ENCODE measurements around the gene DEGS2.
"Not testable (repeated sequence)": the region's sequence is repeated elsewhere in the genome, so short reads cannot be mapped to it uniquely, and the experiment has no call there.

DEGS2 gene
- 0.06 to 0.13 reads per million in 2 experiments for total RNA-seq

- DNase-seq (ENCODE audit: low read depth): peak; percentile 55
Observed at GRCh38 chr14:100159094-100159864, at the start of gene DEGS2. TSS of gene DEGS2 (minus strand) at chr14:100159645. CDS start at chr14:100159587, 58 bp downstream.

- DNase-seq (ENCODE audit: low read depth): not testable (repeated sequence)
Observed at GRCh38 chr14:100208136-100208535, 48.7 kb upstream of the DEGS2 start.

- DNase-seq (ENCODE audit: low read depth): not testable (repeated sequence)
Observed at GRCh38 chr14:100207588-100207987, 48.1 kb upstream of the DEGS2 start.

GRCh38 chr14:100204835-100205167 lies 45.4 kb upstream of the DEGS2 start:
- DNase-seq (ENCODE audit: low read depth): not testable (repeated sequence)

- no peak for DNase-seq (ENCODE audit: low read depth)
Observed at GRCh38 chr14:100203962-100204834, 44.8 kb upstream of the DEGS2 start.

- no peak for DNase-seq (ENCODE audit: low read depth)
Observed at GRCh38 chr14:100203146-100203545, 43.7 kb upstream of the DEGS2 start.

- DNase-seq (ENCODE audit: low read depth): no peak
Observed at GRCh38 chr14:100202712-100203111, 43.3 kb upstream of the DEGS2 start.

GRCh38 chr14:100201701-100202100 lies 42.3 kb upstream of the DEGS2 start:
- DNase-seq (ENCODE audit: low read depth): no peak

- DNase-seq (ENCODE audit: low read depth): no peak
Observed at GRCh38 chr14:100200311-100200710, 40.9 kb upstream of the DEGS2 start.

- no peak for DNase-seq (ENCODE audit: low read depth)
Observed at GRCh38 chr14:100199240-100199860, 39.9 kb upstream of the DEGS2 start.

GRCh38 chr14:100193417-100194357 lies 34.2 kb upstream of the DEGS2 start:
- DNase-seq (ENCODE audit: low read depth): no peak

GRCh38 chr14:100192672-100193416 lies 33.4 kb upstream of the DEGS2 start:
- peak; percentile 100 for DNase-seq (ENCODE audit: low read depth)

- DNase-seq (ENCODE audit: low read depth): no peak
Observed at GRCh38 chr14:100192250-100192671, 32.8 kb upstream of the DEGS2 start.

GRCh38 chr14:100191584-100192249 lies 32.3 kb upstream of the DEGS2 start:
- no peak for DNase-seq (ENCODE audit: low read depth)

- no peak for DNase-seq (ENCODE audit: low read depth)
Observed at GRCh38 chr14:100190126-100190525, 30.7 kb upstream of the DEGS2 start.

- DNase-seq (ENCODE audit: low read depth): no peak
Observed at GRCh38 chr14:100188392-100189030, 29.1 kb upstream of the DEGS2 start.

- no peak for DNase-seq (ENCODE audit: low read depth)
Observed at GRCh38 chr14:100187247-100187833, 27.9 kb upstream of the DEGS2 start.

GRCh38 chr14:100181876-100182551 lies 22.6 kb upstream of the DEGS2 start:
- not testable (repeated sequence) for DNase-seq (ENCODE audit: low read depth)

- not testable (repeated sequence) for DNase-seq (ENCODE audit: low read depth)
Observed at GRCh38 chr14:100180671-100181070, 21.2 kb upstream of the DEGS2 start.

Data from T follicular helper cell (primary cell).